ENCODE data around the gene SLCO1B1. TPM values are rescaled to one million over a fixed set of nuclear protein-coding genes. Genes with fewer than 3 reads are reported as not detected.

SLCO1B1 gene, protein sequence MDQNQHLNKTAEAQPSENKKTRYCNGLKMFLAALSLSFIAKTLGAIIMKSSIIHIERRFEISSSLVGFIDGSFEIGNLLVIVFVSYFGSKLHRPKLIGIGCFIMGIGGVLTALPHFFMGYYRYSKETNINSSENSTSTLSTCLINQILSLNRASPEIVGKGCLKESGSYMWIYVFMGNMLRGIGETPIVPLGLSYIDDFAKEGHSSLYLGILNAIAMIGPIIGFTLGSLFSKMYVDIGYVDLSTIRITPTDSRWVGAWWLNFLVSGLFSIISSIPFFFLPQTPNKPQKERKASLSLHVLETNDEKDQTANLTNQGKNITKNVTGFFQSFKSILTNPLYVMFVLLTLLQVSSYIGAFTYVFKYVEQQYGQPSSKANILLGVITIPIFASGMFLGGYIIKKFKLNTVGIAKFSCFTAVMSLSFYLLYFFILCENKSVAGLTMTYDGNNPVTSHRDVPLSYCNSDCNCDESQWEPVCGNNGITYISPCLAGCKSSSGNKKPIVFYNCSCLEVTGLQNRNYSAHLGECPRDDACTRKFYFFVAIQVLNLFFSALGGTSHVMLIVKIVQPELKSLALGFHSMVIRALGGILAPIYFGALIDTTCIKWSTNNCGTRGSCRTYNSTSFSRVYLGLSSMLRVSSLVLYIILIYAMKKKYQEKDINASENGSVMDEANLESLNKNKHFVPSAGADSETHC
- total RNA-seq (2021; fragmentation: NEBNext Ultra II Directional; extraction: Animal tissue kit (Norgen Biotek cat#: 25700)) (0.13 TPM in 1 of 2 replicates, not detected in the other), polyA plus RNA-seq (2011; rRNA removed) (not detected in 2 replicates), polyA minus RNA-seq (2011; rRNA and poly(A)+ RNA removed) (0.09 TPM in 1 of 2 replicates, not detected in the other)
- not detected for polyA plus RNA-seq (2011; cell fraction: cytosol; rRNA removed)
- polyA plus RNA-seq (2011; cell fraction: nucleus; rRNA removed) = not detected
- not detected in 4 replicates for polyA plus RNA-seq (2012, experiment 1 of 2)
- polyA plus RNA-seq (2012, experiment 2 of 2) = not detected
- 0.10 TPM for polyA plus RNA-seq (2013, experiment 1 of 2)
- polyA plus RNA-seq (2013, experiment 2 of 2) = 0.07 TPM
- not detected for polyA minus RNA-seq (2011; cell fraction: cytosol; rRNA and poly(A)+ RNA removed)
- 0.30 TPM for polyA minus RNA-seq (2011; cell fraction: nucleus; rRNA and poly(A)+ RNA removed)
- long read RNA-seq, experiment 1 = 0 reads
- long read RNA-seq, experiment 2 = 0 reads

GRCh38 chr12:21130998-21131397 lies at the start of gene SLCO1B1:
TSS of gene SLCO1B1 (plus strand) at chr12:21131194. CDS start at chr12:21141575, 10,381 bp downstream.
- ChIA-PET CTCF (ENCODE audit: partially characterized antibody) (no interaction called here), POLR2A (ENCODE audit: partially characterized antibody) (no interaction called here)
- Histone ChIP-seq H2BK5ac (ENCODE audit: low read depth, low read length) (no peak within 1 kb of the TSS), H3K23me2 (ENCODE audit: low read depth, low read length) (no peaks in the 10 kb centered on the region), H3K23ac (ENCODE audit: insufficient read length) (no peak within 1 kb of the TSS), H3K4me3 (ENCODE audit: extremely low read depth in 1 of 4, insufficient read depth in 2 of 4, low read depth in 3 of 4, low read length in 4 of 4) (no peak within 1 kb of the TSS), H3K56ac (replicated peaks; ENCODE audit: insufficient read length, low read depth, low read length) (no peak within 1 kb of the TSS), H3K4ac (replicated peaks; ENCODE audit: insufficient read length, low read depth, low read length) (no peak within 1 kb of the TSS), H3K79me1 (ENCODE audit: low read depth, low read length) (no peaks in the 10 kb centered on the region), H2BK12ac (ENCODE audit: low read depth, low read length) (no peak within 1 kb of the TSS), H4K20me1 (replicated peaks in 1 of 2; ENCODE audit: control insufficient read depth in 1 of 2, insufficient read depth in 2 of 2, low read length in 2 of 2) (no peaks in the 10 kb centered on the region), H4K5ac (ENCODE audit: insufficient read length, low read depth, low read length) (no peak within 1 kb of the TSS), H2BK20ac (ENCODE audit: low read length) (no peak within 1 kb of the TSS), H3K4me1 (replicated peaks in 1 of 4; ENCODE audit: control insufficient read depth in 3 of 4, insufficient read depth in 4 of 4, low read length in 3 of 4) (no peaks in the 10 kb centered on the region), H2AFZ (ENCODE audit: low read length) (no peak within 1 kb of the TSS), H2BK120ac (replicated peaks; ENCODE audit: low read depth, low read length) (no peak within 1 kb of the TSS), H2AK5ac (ENCODE audit: low read depth, low read length) (no peak within 1 kb of the TSS), H4K91ac (replicated peaks; ENCODE audit: insufficient read length, low read length) (no peak within 1 kb of the TSS), H3K9ac (replicated peaks in 1 of 4; ENCODE audit: extremely low read depth in 1 of 4, low read depth in 3 of 4, low read length in 3 of 4) (no peak within 1 kb of the TSS), H3K36me3 (ENCODE audit: control insufficient read depth in 2 of 4, insufficient read depth in 4 of 4, low read length in 3 of 4) (no peaks in the 10 kb centered on the region), H3K4me2 (ENCODE audit: insufficient read depth in 1 of 2, low read depth in 2 of 2, low read length in 2 of 2) (no peak within 1 kb of the TSS), H2BK15ac (ENCODE audit: low read length) (no peak within 1 kb of the TSS), H3K18ac (ENCODE audit: extremely low read depth, low read length) (no peak within 1 kb of the TSS), H3K27ac (ENCODE audit: low read depth, low read length) (no peak within 1 kb of the TSS), H4K8ac (ENCODE audit: extremely low read depth, insufficient read depth, low read length) (no peak within 1 kb of the TSS), H3K79me2 (ENCODE audit: control insufficient read depth in 1 of 2, insufficient read depth in 2 of 2, low read length in 2 of 2) (no peaks in the 10 kb centered on the region), H3K14ac (ENCODE audit: insufficient read length) (no peak within 1 kb of the TSS), H3K9me3 (ENCODE audit: insufficient read depth in 2 of 2, low read depth in 1 of 2, low read length in 1 of 2) (no peaks in the 10 kb centered on the region), H3K27me3 (replicated peaks in 1 of 4; ENCODE audit: control insufficient read depth in 3 of 4, extremely low read depth in 1 of 4, insufficient read depth in 3 of 4, low read length in 3 of 4) (no peaks in the 10 kb centered on the region)
- TF ChIP-seq EGR1 (IDR thresholded peaks at IDR 0.05; ENCODE audit: borderline replicate concordance, low read depth, low read length) (no peak), USF2 (IDR thresholded peaks at IDR 0.05; ENCODE audit: low read length) (no peak), CBX5 (IDR thresholded peaks at IDR 0.05; ENCODE audit: low read depth, low read length) (no peak), ZNF274 (IDR thresholded peaks at IDR 0.05; ENCODE audit: borderline replicate concordance, extremely low read depth, low read length) (no peak), TBP (IDR thresholded peaks at IDR 0.05; ENCODE audit: low read depth, low read length) (no peak)
- whole genome bisulfite sequencing, 2 experiments (ENCODE audit: extremely low coverage in 1 of 2, insufficient coverage in 1 of 2, insufficient read length in 1 of 2, insufficient replicate concordance in 2 of 2, low coverage in 1 of 2, low lambda C conversion rate in 2 of 2, missing lambda C conversion rate in 1 of 2) = 81% methylated on average over 3 of the region's 3 CpGs; no CpG with 5 or more reads in 1 of the 2 experiments
- DNase-seq (ENCODE audit: low read depth in 1 of 2, low spot score in 2 of 2) (no peak), FAIRE-seq (no peak)

Data from H1 (cell line).